Measurements from ENCODE around the gene KIF13A. TPM values are rescaled to one million over a fixed set of nuclear protein-coding genes. Genes with fewer than 3 reads are reported as not detected.

KIF13A gene
- total and polyA plus RNA-seq, 12 donors = 16.7 to 198 (median 97.8) TPM

GRCh38 chr6:18031680-18032256, 44.3 kb upstream of the KIF13A start:
- Histone ChIP-seq H3K36me3 (no peaks in the 10 kb centered on the region), H3K27ac (no peak overlapping the region), H3K9me3 (no peaks in the 10 kb centered on the region), H3K4me3 (no peak overlapping the region), H3K4me1 (no peaks in the 10 kb centered on the region), H3K27me3 (no peaks in the 10 kb centered on the region)
- TF ChIP-seq CTCF (IDR thresholded peaks at IDR 0.05) = no peak
- ATAC-seq = no peak
- no peak for DNase-seq
- intact Hi-C loops (cut with DNase I) = no loop called here
- WGBS, 2 donors = 95 to 97% methylated on average over 2 of the region's 2 CpGs

DNA sequence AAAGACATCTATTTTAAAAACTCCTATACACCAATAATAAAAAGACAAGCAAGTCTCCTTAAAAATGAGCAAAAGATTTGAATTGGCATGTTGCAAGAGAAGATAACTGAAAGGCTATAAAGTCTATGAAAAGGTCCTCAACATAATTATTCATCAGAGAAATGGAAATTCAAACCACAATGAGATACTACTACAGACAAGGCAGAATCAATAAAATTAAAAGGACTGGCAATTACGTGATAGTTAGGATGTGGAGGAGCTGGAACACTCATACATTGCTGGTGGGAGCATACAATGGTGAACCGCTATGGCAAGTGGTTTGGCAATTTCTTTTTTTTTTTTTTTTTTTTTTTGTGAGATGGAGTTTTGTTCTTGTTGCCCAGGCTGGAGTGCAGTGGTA, 43.8 kb upstream of the KIF13A start:
- no peaks in the 10 kb centered on the region for H3K27me3 ChIP-seq
- no peak overlapping the region for H3K4me3 ChIP-seq
- no peaks in the 10 kb centered on the region for H3K36me3 ChIP-seq
- no peaks in the 10 kb centered on the region for H3K4me1 ChIP-seq
- ATAC-seq = no peak
- intact Hi-C loops (cut with DNase I) = no loop called here
- no peak for TF ChIP-seq CTCF (IDR thresholded peaks at IDR 0.05)
- no peak overlapping the region for H3K27ac ChIP-seq
- no peaks in the 10 kb centered on the region for H3K9me3 ChIP-seq
- DNase-seq = no peak
- 91 to 96% methylated on average over 2 of the region's 2 CpGs for WGBS, 2 donors

GRCh38 chr6:18028332-18028731, 40.9 kb upstream of the KIF13A start:
- H3K36me3 ChIP-seq = no peaks in the 10 kb centered on the region
- no peak overlapping the region for H3K4me3 ChIP-seq
- intact Hi-C loops (cut with DNase I) = no loop called here
- H3K27ac ChIP-seq = no peak overlapping the region
- TF ChIP-seq CTCF (IDR thresholded peaks at IDR 0.05) = no peak
- H3K27me3 ChIP-seq = no peaks in the 10 kb centered on the region
- ATAC-seq (no peak), DNase-seq (no peak)
- WGBS, 2 donors = 73 to 79% methylated on average over 2 of the region's 2 CpGs
- H3K9me3 ChIP-seq = no peaks in the 10 kb centered on the region
- H3K4me1 ChIP-seq = no peaks in the 10 kb centered on the region

- WGBS, 2 donors = 97% methylated on average over 6 of the region's 6 CpGs
Observed at GRCh38 chr6:18025596-18025995, 38.2 kb upstream of the KIF13A start.

More at GRCh38 chr6:18025596-18025995, 38.2 kb upstream of the KIF13A start:
- H3K27me3 ChIP-seq = no peaks in the 10 kb centered on the region
- no peak overlapping the region for H3K27ac ChIP-seq
- ATAC-seq = no peak
- H3K36me3 ChIP-seq = no peaks in the 10 kb centered on the region
- intact Hi-C loops (cut with DNase I) = no loop called here
- H3K9me3 ChIP-seq = no peaks in the 10 kb centered on the region
- no peak for TF ChIP-seq CTCF (IDR thresholded peaks at IDR 0.05)
- peaks cover 0 to 2% (median 0%) of the 10 kb centered on the region in 9 donors for H3K4me1 ChIP-seq
- DNase-seq = no peak
- no peak overlapping the region for H3K4me3 ChIP-seq
